Measurements from ENCODE around the gene MAP2K5. TPM values are rescaled to one million over a fixed set of nuclear protein-coding genes. Genes with fewer than 3 reads are reported as not detected.

MAP2K5 gene
- total RNA-seq, 1 donor from 2014 or later: 2.9 TPM

GRCh38 chr15:67775998-67776397, 233.5 kb downstream of the MAP2K5 start:
- H3K36me3 ChIP-seq (ENCODE audit: control insufficient read depth, insufficient read depth, low read length): no peaks in the 10 kb centered on the region
- H3K27me3 ChIP-seq (ENCODE audit: control insufficient read depth, insufficient read depth, low read length): no peaks in the 10 kb centered on the region
- no peak for DNase-seq (ENCODE audit: low read depth)
- no peak overlapping the region for H3K4me3 ChIP-seq (ENCODE audit: low read depth, low read length)
- FAIRE-seq: no peak
- TF ChIP-seq CTCF (IDR thresholded peaks at IDR 0.05; ENCODE audit: insufficient read depth, low read length, severe bottlenecking): no peak

- DNase-seq (ENCODE audit: low read depth) (no peak), FAIRE-seq (no peak)
- Histone ChIP-seq H3K36me3 (ENCODE audit: control insufficient read depth, insufficient read depth, low read length) (no peaks in the 10 kb centered on the region), H3K27me3 (ENCODE audit: control insufficient read depth, insufficient read depth, low read length) (no peaks in the 10 kb centered on the region), H3K4me3 (ENCODE audit: low read depth, low read length) (no peak overlapping the region)
- no peak for TF ChIP-seq CTCF (IDR thresholded peaks at IDR 0.05; ENCODE audit: insufficient read depth, low read length, severe bottlenecking)
Measured at GRCh38 chr15:67776600-67776999, 234.1 kb downstream of the MAP2K5 start.

GRCh38 chr15:67777071-67777470, 234.6 kb downstream of the MAP2K5 start:
- FAIRE-seq (no peak), DNase-seq (ENCODE audit: low read depth) (no peak)
- Histone ChIP-seq H3K36me3 (ENCODE audit: control insufficient read depth, insufficient read depth, low read length) (no peaks in the 10 kb centered on the region), H3K4me3 (ENCODE audit: low read depth, low read length) (no peak overlapping the region), H3K27me3 (ENCODE audit: control insufficient read depth, insufficient read depth, low read length) (no peaks in the 10 kb centered on the region)
- no peak for TF ChIP-seq CTCF (IDR thresholded peaks at IDR 0.05; ENCODE audit: insufficient read depth, low read length, severe bottlenecking)

DNA sequence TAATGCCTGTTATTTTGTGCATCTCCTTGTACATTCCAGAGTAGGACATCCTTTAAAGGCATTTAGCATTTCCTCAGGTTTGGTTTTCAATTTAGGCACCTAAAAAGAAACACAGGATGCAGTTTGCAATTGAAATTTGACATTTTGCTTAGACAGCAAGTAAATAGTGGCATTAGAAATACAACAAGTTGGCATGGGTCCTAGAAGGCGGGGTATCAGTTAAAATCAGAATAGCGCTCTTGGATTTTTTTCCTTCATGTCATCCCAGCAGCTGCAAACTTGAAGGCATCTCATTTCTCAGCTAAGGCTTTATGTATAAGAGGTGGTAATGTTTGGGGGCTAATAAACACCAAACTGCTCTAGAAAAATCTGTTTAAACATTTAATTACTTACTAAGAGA, 235.3 kb downstream of the MAP2K5 start:
- DNase-seq (ENCODE audit: low read depth) (no peak), FAIRE-seq (no peak)
- H3K36me3 ChIP-seq (ENCODE audit: control insufficient read depth, insufficient read depth, low read length): no peaks in the 10 kb centered on the region
- H3K27me3 ChIP-seq (ENCODE audit: control insufficient read depth, insufficient read depth, low read length): no peaks in the 10 kb centered on the region
- H3K4me3 ChIP-seq (ENCODE audit: low read depth, low read length): no peak overlapping the region
- TF ChIP-seq CTCF (IDR thresholded peaks at IDR 0.05; ENCODE audit: insufficient read depth, low read length, severe bottlenecking): no peak

DNA sequence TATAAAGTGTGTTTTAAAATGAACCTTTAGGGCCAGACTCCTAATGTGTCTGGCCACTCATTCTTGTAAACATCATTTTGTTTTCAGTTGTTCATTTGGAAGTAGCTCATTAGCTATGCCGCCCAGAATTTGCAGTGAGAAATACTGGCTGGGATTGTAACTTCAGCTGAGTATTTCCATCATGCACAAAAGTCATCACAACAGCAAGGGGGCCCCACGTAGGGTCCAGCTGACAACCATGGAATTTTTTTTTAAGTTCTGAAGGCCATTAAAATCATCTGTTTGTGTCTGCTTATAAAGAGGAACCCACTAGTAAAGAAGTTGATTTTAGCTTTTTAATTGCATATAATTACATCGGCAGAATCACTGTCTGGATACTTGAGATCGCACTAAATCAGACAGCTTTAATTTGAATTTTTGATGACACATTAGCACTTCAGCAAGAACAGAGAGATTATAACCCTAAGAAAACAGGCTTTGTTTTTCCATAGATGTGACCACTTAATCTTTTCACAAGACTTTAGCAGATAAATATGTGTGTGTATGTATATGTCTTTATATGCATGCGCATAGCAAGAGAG, 236.6 kb downstream of the MAP2K5 start:
- TF ChIP-seq CTCF (IDR thresholded peaks at IDR 0.05; ENCODE audit: insufficient read depth, low read length, severe bottlenecking): no peak
- DNase-seq (ENCODE audit: low read depth) (no peak), FAIRE-seq (no peak)
- no peak overlapping the region for H3K4me3 ChIP-seq (ENCODE audit: low read depth, low read length)
- no peaks in the 10 kb centered on the region for H3K36me3 ChIP-seq (ENCODE audit: control insufficient read depth, insufficient read depth, low read length)
- H3K27me3 ChIP-seq (ENCODE audit: control insufficient read depth, insufficient read depth, low read length): no peaks in the 10 kb centered on the region

DNA sequence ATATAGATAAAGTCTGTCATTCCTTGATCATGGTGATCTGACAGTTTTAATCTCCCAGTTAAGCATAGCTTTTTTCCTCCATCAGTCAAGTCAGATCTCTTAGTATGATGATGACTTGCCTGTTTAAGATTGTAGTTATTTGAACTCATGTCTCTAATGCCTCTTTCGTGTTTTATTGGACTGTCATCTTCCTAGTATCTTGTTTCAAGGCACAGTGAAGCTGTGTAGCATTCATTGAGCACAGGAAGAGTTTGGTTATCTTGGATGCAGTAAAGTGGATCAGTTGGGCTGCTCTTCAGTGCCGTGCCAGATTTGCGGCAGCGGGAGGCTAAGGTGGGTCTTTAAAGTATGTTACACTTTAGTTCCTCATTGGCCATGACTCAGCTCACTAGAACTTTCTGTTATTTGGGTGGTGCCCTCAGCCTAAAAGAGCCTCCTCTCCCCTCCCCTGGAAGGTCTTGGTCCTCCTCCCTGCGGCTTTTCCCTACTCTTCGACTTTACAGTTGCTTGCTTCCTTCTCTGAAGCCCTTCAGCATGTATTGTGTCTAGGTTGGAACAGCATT, 237.1 kb downstream of the MAP2K5 start:
- no peak for FAIRE-seq
- Histone ChIP-seq H3K4me3 (ENCODE audit: low read depth, low read length) (no peak overlapping the region), H3K36me3 (ENCODE audit: control insufficient read depth, insufficient read depth, low read length) (no peaks in the 10 kb centered on the region), H3K27me3 (ENCODE audit: control insufficient read depth, insufficient read depth, low read length) (no peaks in the 10 kb centered on the region)
- no peak for DNase-seq (ENCODE audit: low read depth)
- no peak for TF ChIP-seq CTCF (IDR thresholded peaks at IDR 0.05; ENCODE audit: insufficient read depth, low read length, severe bottlenecking)

All from bronchial epithelial cell (primary cell).